GM12865 (cell line): ENCODE data around the gene IL17RD.

Source experiments
- DNase-seq: peaks from one replicate; pipeline ENCODE4 v3.0.0; 2010; ENCODE audit warnings: low read depth
- H3K4me3 ChIP-seq: 2 replicates; pipeline ENCODE4 v1.5.1; 2011; ENCODE audit warnings: mild to moderate bottlenecking, low read depth, low read length, control low read depth
- CTCF ChIP-seq: IDR thresholded peaks from 2 replicates; pipeline ENCODE4 v1.5.1; 2011; ENCODE audit warnings: low read length, control low read depth, low read depth, inconsistent platforms; ENCODE audit not compliant: insufficient read depth; ENCODE audit errors: missing control alignments

The IL17RD gene

GRCh38 chr3:57126244-57126643 is 38.9 kb downstream of the IL17RD start:
- H3K4me3 ChIP-seq = no peak overlapping the region
- TF ChIP-seq CTCF = no peak
- no peak for DNase-seq

- no peak for DNase-seq
- no peak overlapping the region for H3K4me3 ChIP-seq
- no peak for TF ChIP-seq CTCF
These were observed 44.5 kb downstream of the IL17RD start for GRCh38 chr3:57120451-57121174.

- DNase-seq = no peak
- no peak overlapping the region for H3K4me3 ChIP-seq
- no peak for TF ChIP-seq CTCF
These were observed 45.1 kb downstream of the IL17RD start for GRCh38 chr3:57120040-57120439.

GRCh38 chr3:57118254-57118653 is 46.9 kb downstream of the IL17RD start:
- no peak for DNase-seq

GRCh38 chr3:57116501-57116900 is 48.7 kb downstream of the IL17RD start:
- DNase-seq = no peak
- no peak for TF ChIP-seq CTCF

More at GRCh38 chr3:57118254-57118653, 46.9 kb downstream of the IL17RD start:
- no peak for TF ChIP-seq CTCF
- H3K4me3 ChIP-seq = no peak overlapping the region

GRCh38 chr3:57112206-57112605 is 52.9 kb downstream of the IL17RD start:
- TF ChIP-seq CTCF = peak; percentile 34
- DNase-seq = peak; percentile 19
- H3K4me3 ChIP-seq = no peak overlapping the region

More at GRCh38 chr3:57116501-57116900, 48.7 kb downstream of the IL17RD start:
- H3K4me3 ChIP-seq = no peak overlapping the region

GRCh38 chr3:57110798-57111197 is 54.4 kb downstream of the IL17RD start:
- no peak for TF ChIP-seq CTCF
- no peak for DNase-seq
- no peak overlapping the region for H3K4me3 ChIP-seq
